Trophoblast cell (in vitro differentiated cells and primary cell): Measurements from ENCODE around the gene EFS.
"Not testable (repeated sequence)": the region's sequence is repeated elsewhere in the genome, so short reads cannot be mapped to it uniquely, and the experiment has no call there.

Source experiments
- DNase-seq, 2 donors: peaks; one replicate each; pipeline ENCODE4 v3.0.0-alpha.2; 2016
- H2AFZ ChIP-seq: 2 replicates; pipeline ENCODE4 v1.6.1; 2013; ENCODE audit warnings: low read length, moderate library complexity, mild to moderate bottlenecking; ENCODE audit not compliant: insufficient read depth, poor library complexity
- H2AK5ac ChIP-seq: 2 replicates; pipeline ENCODE4 v1.6.1; 2013; ENCODE audit warnings: mild to moderate bottlenecking, low read length
- H2BK120ac ChIP-seq: 2 replicates; pipeline ENCODE4 v1.6.1; 2013; ENCODE audit warnings: low read length, mild to moderate bottlenecking, moderate library complexity; ENCODE audit not compliant: insufficient read depth, poor library complexity
- H2BK12ac ChIP-seq: 2 replicates; pipeline ENCODE4 v1.6.1; 2013; ENCODE audit warnings: mild to moderate bottlenecking, low read length, moderate library complexity
- H2BK5ac ChIP-seq: 2 replicates; pipeline ENCODE4 v1.6.1; 2013; ENCODE audit warnings: low read length, low read depth, moderate library complexity, mild to moderate bottlenecking; ENCODE audit not compliant: poor library complexity
- H3K14ac ChIP-seq: 2 replicates; pipeline ENCODE4 v1.6.1; 2013; ENCODE audit warnings: mild to moderate bottlenecking, low read length
- H3K18ac ChIP-seq: 2 replicates; pipeline ENCODE4 v1.6.1; 2013; ENCODE audit warnings: mild to moderate bottlenecking, low read length
- H3K23ac ChIP-seq: 2 replicates; pipeline ENCODE4 v1.6.1; 2013; ENCODE audit warnings: low read length
- H3K27ac ChIP-seq: 2 replicates; pipeline ENCODE4 v1.5.1; 2013; ENCODE audit warnings: low read depth, mild to moderate bottlenecking, inconsistent platforms, low read length, moderate library complexity
- H3K27me3 ChIP-seq: 2 replicates; pipeline ENCODE4 v1.6.1; 2013; ENCODE audit warnings: inconsistent platforms, mild to moderate bottlenecking, low read length, moderate library complexity; ENCODE audit not compliant: insufficient read depth
- H3K36me3 ChIP-seq, 2 experiments: 1 replicate in 1 of 2; 2 replicates in 1 of 2; pipeline ENCODE4 v1.6.1; 2013; ENCODE audit warnings: low read length in 2 of 2, mild to moderate bottlenecking in 2 of 2, moderate library complexity in 1 of 2; ENCODE audit not compliant: insufficient read depth in 2 of 2, control insufficient read depth in 1 of 2
- H3K4ac ChIP-seq: 2 replicates; pipeline ENCODE4 v1.6.1; 2013; ENCODE audit warnings: low read depth, mild to moderate bottlenecking, low read length, moderate library complexity
- H3K4me1 ChIP-seq, 2 experiments: 1 replicate in 1 of 2; 2 replicates in 1 of 2; pipeline ENCODE4 v1.6.1; 2013; ENCODE audit warnings: low read length in 2 of 2, mild to moderate bottlenecking in 2 of 2, moderate library complexity in 1 of 2; ENCODE audit not compliant: insufficient read depth in 2 of 2, control insufficient read depth in 1 of 2
- H3K4me2 ChIP-seq: 2 replicates; pipeline ENCODE4 v1.6.1; 2013; ENCODE audit warnings: inconsistent platforms, mild to moderate bottlenecking, low read length, moderate library complexity
- H3K4me3 ChIP-seq: 2 replicates; pipeline ENCODE4 v1.5.1; 2013; ENCODE audit warnings: mild to moderate bottlenecking, low read depth, low read length, inconsistent platforms
- H3K79me1 ChIP-seq: one replicate; pipeline ENCODE4 v1.6.1; 2013; ENCODE audit warnings: low read length
- H3K79me2 ChIP-seq: 2 replicates; pipeline ENCODE4 v1.6.1; 2013; ENCODE audit warnings: low read length, mild to moderate bottlenecking; ENCODE audit not compliant: control insufficient read depth, insufficient read depth, poor library complexity
- H3K9ac ChIP-seq: 2 replicates; pipeline ENCODE4 v1.6.1; 2013; ENCODE audit warnings: mild to moderate bottlenecking, low read length
- H3K9me3 ChIP-seq: 2 replicates; pipeline ENCODE4 v1.6.1; 2013; ENCODE audit warnings: low read depth, mild to moderate bottlenecking, control low read depth, inconsistent platforms, low read length; ENCODE audit not compliant: insufficient read depth
- H4K12ac ChIP-seq: 2 replicates; pipeline ENCODE4 v1.6.1; 2013; ENCODE audit warnings: low read depth, mild to moderate bottlenecking, low read length, moderate library complexity
- H4K8ac ChIP-seq: 2 replicates; pipeline ENCODE4 v1.6.1; 2013; ENCODE audit warnings: low read depth, mild to moderate bottlenecking, low read length, moderate library complexity
- H4K91ac ChIP-seq: one replicate; pipeline ENCODE4 v1.6.1; 2013; ENCODE audit warnings: low read depth, mild to moderate bottlenecking, low read length, moderate library complexity
- WGBS: extraction: QIAGEN DNeasy Blood & Tissue Kit; methylation state at CpG from one replicate; pipeline ENCODE4 v1.1.7; 2013; ENCODE audit warnings: missing lambda C conversion rate; ENCODE audit not compliant: insufficient read length, insufficient coverage; ENCODE audit errors: extremely low coverage; 5-methylcytosine and 5-hydroxymethylcytosine counted together

The EFS gene

DNA sequence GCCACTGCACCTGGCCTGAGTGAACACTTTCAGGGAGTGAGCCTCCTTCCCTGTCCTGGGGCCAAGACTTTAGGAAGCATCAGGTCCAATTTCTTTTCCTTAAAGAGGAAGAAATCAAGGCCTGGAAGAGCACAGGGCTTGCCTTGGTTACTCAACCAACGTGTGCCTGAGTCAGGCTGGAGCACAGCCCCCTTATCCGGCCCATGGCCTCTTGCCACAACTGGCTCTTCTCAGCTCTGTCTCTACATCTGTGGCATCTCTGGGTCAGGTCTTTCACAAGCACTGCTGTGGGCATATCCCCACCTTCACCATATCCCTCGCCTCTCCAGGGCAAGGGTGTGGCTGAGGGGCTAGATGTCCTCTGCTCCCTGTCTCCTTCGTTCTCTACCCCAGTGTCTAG lies 36.3 kb upstream of the EFS start:
- H3K27me3 ChIP-seq, result no peaks in the 10 kb centered on the region
- H2BK12ac ChIP-seq, result no peak overlapping the region
- no peaks in the 10 kb centered on the region for H3K79me1 ChIP-seq
- H2AFZ ChIP-seq, result no peak overlapping the region
- H4K12ac ChIP-seq, result no peak overlapping the region
- H3K9ac ChIP-seq, result no peak overlapping the region
- no peak overlapping the region for H2AK5ac ChIP-seq
- no peak overlapping the region for H3K4ac ChIP-seq
- no peak overlapping the region for H4K8ac ChIP-seq
- no peak overlapping the region for H3K14ac ChIP-seq
- no peak overlapping the region for H3K4me2 ChIP-seq
- H3K79me2 ChIP-seq, result no peaks in the 10 kb centered on the region
- no peak for DNase-seq
- H3K23ac ChIP-seq, result no peak overlapping the region
- H3K9me3 ChIP-seq, result peaks cover 6% of the 10 kb centered on the region
- H3K4me1 ChIP-seq, result no peaks in the 10 kb centered on the region
- H3K18ac ChIP-seq, result no peak overlapping the region
- no peaks in the 10 kb centered on the region for H3K36me3 ChIP-seq
- no peak overlapping the region for H3K4me3 ChIP-seq
- no CpG with 5 or more reads among the region's 4 CpGs for WGBS
- H2BK5ac ChIP-seq, result no peak overlapping the region
- no peak overlapping the region for H4K91ac ChIP-seq
- no peak overlapping the region for H2BK120ac ChIP-seq
- no peak overlapping the region for H3K27ac ChIP-seq

DNA sequence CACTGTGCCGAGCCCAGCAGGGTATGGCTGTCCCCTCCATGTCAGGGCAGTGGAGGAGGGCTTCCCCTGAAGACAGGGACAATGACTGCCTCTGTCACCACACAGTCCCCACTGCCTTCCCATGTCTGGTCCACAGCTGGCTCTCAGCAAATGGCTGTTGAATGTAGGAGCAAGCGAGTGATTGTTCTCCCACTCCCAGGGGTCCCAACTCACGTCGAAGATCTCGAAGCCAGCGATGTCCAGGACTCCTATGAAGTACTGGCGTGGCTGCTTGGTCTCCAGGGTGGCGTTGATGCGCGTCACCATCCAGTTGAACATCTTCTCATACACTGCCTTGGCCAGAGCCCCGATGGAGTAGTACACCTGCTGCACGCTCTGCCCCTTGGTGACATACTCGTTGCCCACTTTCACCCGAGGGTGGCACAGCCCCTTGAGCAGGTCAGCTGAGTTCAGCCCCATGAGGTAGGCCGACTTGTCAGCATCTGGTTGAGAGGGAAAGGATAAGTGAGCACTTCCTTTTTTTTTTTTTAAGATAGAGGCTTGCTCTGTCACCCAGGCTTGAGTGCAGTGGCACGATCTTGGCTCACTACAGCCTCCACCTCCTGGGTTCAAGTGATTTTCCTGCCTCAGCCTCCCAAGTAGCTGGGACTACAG lies 35.7 kb upstream of the EFS start:
- not testable (repeated sequence) for H3K27me3 ChIP-seq, H3K79me1 ChIP-seq, H3K79me2 ChIP-seq, H4K12ac ChIP-seq, H2BK120ac ChIP-seq, H3K4ac ChIP-seq, H3K36me3 ChIP-seq, H3K27ac ChIP-seq, DNase-seq, H4K8ac ChIP-seq, H3K18ac ChIP-seq, H3K4me1 ChIP-seq, H2BK12ac ChIP-seq, H3K23ac ChIP-seq, H2BK5ac ChIP-seq, H3K9me3 ChIP-seq, H2AFZ ChIP-seq, H4K91ac ChIP-seq, H2AK5ac ChIP-seq, H3K4me2 ChIP-seq, H3K14ac ChIP-seq, H3K9ac ChIP-seq, H3K4me3 ChIP-seq
- no CpG with 5 or more reads among the region's 16 CpGs for WGBS

DNA sequence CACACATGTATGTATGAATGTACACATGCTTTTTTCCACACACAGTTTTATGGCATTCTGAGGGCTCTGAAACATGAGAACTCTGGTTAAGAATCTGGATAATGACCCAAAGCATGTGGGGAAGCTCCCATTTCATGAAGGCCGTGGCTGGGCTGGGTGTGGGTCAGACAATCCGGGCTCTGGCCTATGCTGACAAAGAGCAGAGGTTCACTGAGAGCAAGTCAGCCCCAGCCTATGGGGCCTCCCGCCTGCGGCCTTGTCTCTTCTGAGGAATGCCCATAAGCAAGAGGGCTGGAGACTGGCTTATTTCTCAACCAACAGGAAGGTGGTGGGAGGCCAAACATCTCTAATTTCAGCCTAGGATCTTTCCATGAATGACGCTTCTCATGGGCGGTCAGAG lies 34.6 kb upstream of the EFS start:
- peaks cover 6% of the 10 kb centered on the region for H3K9me3 ChIP-seq
- H3K9ac ChIP-seq, result no peak overlapping the region
- peak; percentile 42 to 70 for DNase-seq
- no peak overlapping the region for H2BK12ac ChIP-seq
- H2BK5ac ChIP-seq, result no peak overlapping the region
- no peak overlapping the region for H3K4ac ChIP-seq
- no CpG with 5 or more reads among the region's 6 CpGs for WGBS
- H3K79me1 ChIP-seq, result no peaks in the 10 kb centered on the region
- no peaks in the 10 kb centered on the region for H3K79me2 ChIP-seq
- H2AFZ ChIP-seq, result no peak overlapping the region
- H3K14ac ChIP-seq, result no peak overlapping the region
- H4K91ac ChIP-seq, result no peak overlapping the region
- H3K4me1 ChIP-seq, result no peaks in the 10 kb centered on the region
- H3K23ac ChIP-seq, result no peak overlapping the region
- H4K12ac ChIP-seq, result no peak overlapping the region
- no peak overlapping the region for H3K4me3 ChIP-seq
- no peak overlapping the region for H2BK120ac ChIP-seq
- no peaks in the 10 kb centered on the region for H3K36me3 ChIP-seq
- no peak overlapping the region for H3K27ac ChIP-seq
- H3K18ac ChIP-seq, result no peak overlapping the region
- H3K27me3 ChIP-seq, result no peaks in the 10 kb centered on the region
- no peak overlapping the region for H2AK5ac ChIP-seq
- H3K4me2 ChIP-seq, result no peak overlapping the region
- no peak overlapping the region for H4K8ac ChIP-seq

DNA sequence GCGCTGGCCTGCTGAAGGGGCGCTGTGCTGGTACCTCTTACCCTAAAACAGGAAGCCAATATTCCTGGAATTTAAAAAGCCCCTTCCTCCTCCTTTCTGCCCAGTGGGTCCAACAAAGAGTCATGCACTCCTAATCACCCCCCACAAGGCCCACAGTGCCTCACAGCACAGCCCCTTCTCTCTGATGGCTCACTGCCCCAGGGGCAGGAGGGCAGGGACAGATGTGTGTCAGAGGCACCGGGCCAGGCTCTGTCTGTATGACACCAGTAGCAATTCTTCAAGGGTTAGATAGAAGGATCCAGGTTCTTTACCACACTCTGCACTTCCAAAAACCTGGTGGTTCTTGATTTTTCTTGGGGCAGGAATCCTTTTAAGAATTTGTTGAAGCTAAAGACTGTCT lies 34.2 kb upstream of the EFS start:
- H3K79me1 ChIP-seq, result no peaks in the 10 kb centered on the region
- no peak overlapping the region for H3K9ac ChIP-seq
- H4K91ac ChIP-seq, result no peak overlapping the region
- no peak overlapping the region for H2AFZ ChIP-seq
- H2BK12ac ChIP-seq, result no peak overlapping the region
- H3K27ac ChIP-seq, result no peak overlapping the region
- WGBS, result no CpG with 5 or more reads among the region's 3 CpGs
- H3K36me3 ChIP-seq, result no peaks in the 10 kb centered on the region
- peak in 1 of 2 donors; percentile 47 for DNase-seq
- no peak overlapping the region for H3K4me2 ChIP-seq
- H3K79me2 ChIP-seq, result no peaks in the 10 kb centered on the region
- H4K12ac ChIP-seq, result no peak overlapping the region
- no peak overlapping the region for H2BK5ac ChIP-seq
- peaks cover 6% of the 10 kb centered on the region for H3K9me3 ChIP-seq
- no peak overlapping the region for H2AK5ac ChIP-seq
- no peaks in the 10 kb centered on the region for H3K4me1 ChIP-seq
- H4K8ac ChIP-seq, result no peak overlapping the region
- no peak overlapping the region for H3K14ac ChIP-seq
- no peak overlapping the region for H2BK120ac ChIP-seq
- no peaks in the 10 kb centered on the region for H3K27me3 ChIP-seq
- H3K18ac ChIP-seq, result no peak overlapping the region
- no peak overlapping the region for H3K23ac ChIP-seq
- no peak overlapping the region for H3K4me3 ChIP-seq
- H3K4ac ChIP-seq, result no peak overlapping the region
